GM23248 (cell line): ENCODE data around the gene CAMTA1.

Source experiments
- EZH2 ChIP-seq: fragments of 200-600 bp; sonication (generic); IDR thresholded peaks from 2 replicates; pipeline ENCODE4 v1.6.1; 2018; ENCODE audit warnings: antibody characterized with exemption, mild to moderate bottlenecking; ENCODE audit not compliant: insufficient read depth, poor library complexity, severe bottlenecking
- EZH2phosphoT487 ChIP-seq: fragments of 200-600 bp; sonication (generic); IDR thresholded peaks from 2 replicates; pipeline ENCODE4 v1.6.1; 2018; ENCODE audit warnings: antibody characterized with exemption, moderate library complexity, mild to moderate bottlenecking, low read depth; ENCODE audit not compliant: insufficient read depth

DNA sequence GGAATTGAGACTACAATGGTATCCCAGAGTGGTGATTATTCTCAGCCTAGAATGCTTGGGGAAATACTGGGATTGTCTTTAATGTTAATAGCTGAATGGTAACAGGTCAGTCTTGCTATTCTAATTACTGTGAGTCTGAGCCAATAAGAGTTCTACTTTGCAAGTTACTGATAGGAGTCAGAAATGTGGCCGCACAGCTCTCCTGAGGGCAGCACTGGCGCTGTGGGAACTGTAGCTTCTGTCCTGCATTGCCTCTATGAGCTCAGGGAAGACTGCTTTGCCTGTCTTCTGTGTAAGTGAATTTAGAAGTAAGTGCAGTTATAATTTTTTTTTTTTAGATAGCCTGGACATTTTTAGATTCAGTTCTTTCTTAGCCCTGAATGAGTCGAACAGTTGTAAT is 975.8 kb downstream of the CAMTA1 start:
- TF ChIP-seq EZH2 (no peak), EZH2phosphoT487 (no peak)
